GM08714 (cell line): ENCODE data around the gene BFSP1.

Experiments used
- H3K4me3 ChIP-seq: fragments of 200-500 bp; sonication (Bioruptor generic); 2 replicates; pipeline ENCODE4 v1.5.1; 2014; ENCODE audit warnings: mild to moderate bottlenecking, low read length, inconsistent platforms
- ZNF274 ChIP-seq: IDR thresholded peaks from 2 replicates; pipeline ENCODE4 v1.6.1; 2012; ENCODE audit warnings: mild to moderate bottlenecking, low read depth, low read length

Gene BFSP1

GRCh38 chr20:17565169-17565845 is 34.1 kb upstream of the BFSP1 start:
- H3K4me3 ChIP-seq, result no peak overlapping the region
- no peak for TF ChIP-seq ZNF274

GRCh38 chr20:17562804-17563305 is 31.7 kb upstream of the BFSP1 start:
- TF ChIP-seq ZNF274, result no peak

GRCh38 chr20:17560344-17561074 is 29.3 kb upstream of the BFSP1 start:
- H3K4me3 ChIP-seq, result no peak overlapping the region
- no peak for TF ChIP-seq ZNF274

More at GRCh38 chr20:17562804-17563305, 31.7 kb upstream of the BFSP1 start:
- no peak overlapping the region for H3K4me3 ChIP-seq

GRCh38 chr20:17559338-17559737 is 28.2 kb upstream of the BFSP1 start:
- TF ChIP-seq ZNF274, result no peak
- H3K4me3 ChIP-seq, result no peak overlapping the region

- no peak overlapping the region for H3K4me3 ChIP-seq
- no peak for TF ChIP-seq ZNF274
Observed at GRCh38 chr20:17558941-17559304, 27.7 kb upstream of the BFSP1 start.

- no peak for TF ChIP-seq ZNF274
- no peak overlapping the region for H3K4me3 ChIP-seq
Observed at GRCh38 chr20:17558154-17558940, 27.2 kb upstream of the BFSP1 start.

GRCh38 chr20:17557675-17558006 is 26.5 kb upstream of the BFSP1 start:
- H3K4me3 ChIP-seq, result no peak overlapping the region
- TF ChIP-seq ZNF274, result no peak

- no peak for TF ChIP-seq ZNF274
- no peak overlapping the region for H3K4me3 ChIP-seq
Observed at GRCh38 chr20:17556837-17557674, 25.9 kb upstream of the BFSP1 start.

GRCh38 chr20:17555106-17555505 is 23.9 kb upstream of the BFSP1 start:
- H3K4me3 ChIP-seq, result no peak overlapping the region
- TF ChIP-seq ZNF274, result no peak

GRCh38 chr20:17549131-17549530 is 18.0 kb upstream of the BFSP1 start:
- H3K4me3 ChIP-seq, result no peak overlapping the region
- no peak for TF ChIP-seq ZNF274

- no peak for TF ChIP-seq ZNF274
- no peak overlapping the region for H3K4me3 ChIP-seq
Observed at GRCh38 chr20:17545127-17545526, 13.9 kb upstream of the BFSP1 start.

- no peak overlapping the region for H3K4me3 ChIP-seq
- no peak for TF ChIP-seq ZNF274
Observed at GRCh38 chr20:17543531-17544131, 12.5 kb upstream of the BFSP1 start.

GRCh38 chr20:17542993-17543412 is 11.8 kb upstream of the BFSP1 start:
- H3K4me3 ChIP-seq, result no peak overlapping the region
- no peak for TF ChIP-seq ZNF274
